Measurements from ENCODE around the gene WFDC10A.
"Not testable (repeated sequence)": the region's sequence is repeated elsewhere in the genome, so short reads cannot be mapped to it uniquely, and the experiment has no call there.

WFDC10A gene

GRCh38 chr20:45626540-45626939, 3.0 kb upstream of the WFDC10A start:
- H3K4me1 Mint-ChIP-seq (ENCODE audit: low read depth), result peaks cover 1% of the 10 kb centered on the region
- H3K27ac Mint-ChIP-seq, result no peak overlapping the region
- no peaks in the 10 kb centered on the region for H3K9me3 Mint-ChIP-seq
- H3K27me3 Mint-ChIP-seq (ENCODE audit: low read depth), result no peaks in the 10 kb centered on the region
- H3K36me3 Mint-ChIP-seq (ENCODE audit: low read depth), result no peaks in the 10 kb centered on the region
- DNase-seq (ENCODE audit: low spot score), result no peak
- no peak overlapping the region for H3K4me3 Mint-ChIP-seq

- Mint-ChIP-seq H3K9me3 (no peaks in the 10 kb centered on the region), H3K4me3 (no peak overlapping the region), H3K27me3 (ENCODE audit: low read depth) (peaks cover 4% of the 10 kb centered on the region), H3K27ac (no peak overlapping the region), H3K36me3 (ENCODE audit: low read depth) (no peaks in the 10 kb centered on the region), H3K4me1 (ENCODE audit: low read depth) (peaks cover 1% of the 10 kb centered on the region)
- no peak for DNase-seq (ENCODE audit: low spot score)
Measured at GRCh38 chr20:45630371-45630770, 832 bp downstream of the WFDC10A start.

DNA sequence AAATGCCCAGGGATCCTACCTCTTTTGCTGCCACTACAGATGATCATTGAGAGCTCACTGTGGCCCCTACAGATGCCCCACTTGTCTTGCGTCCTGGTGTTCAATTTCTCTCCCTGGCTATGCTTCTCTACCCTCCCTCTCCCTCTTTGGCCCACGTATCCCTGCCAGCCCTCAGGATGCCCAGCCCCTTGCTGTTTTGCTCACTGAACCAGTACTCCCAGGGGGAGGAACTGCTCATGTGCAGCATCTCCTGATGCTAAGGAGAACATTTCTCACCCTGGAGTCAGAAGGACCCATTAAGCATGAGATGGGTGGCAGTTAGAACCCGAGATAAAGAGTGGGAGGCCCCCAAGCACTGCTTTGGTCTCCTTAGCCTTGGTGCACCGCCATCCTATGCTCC, 1.6 kb downstream of the WFDC10A start, which contains the start of gene WFDC9:
TSS of gene WFDC9 (minus strand) at position 101 of the 400 bp plus-strand sequence. CDS start 21,103 bp downstream, outside the sequence.
- peaks cover 1% of the 10 kb centered on the region for H3K4me1 Mint-ChIP-seq (ENCODE audit: low read depth)
- no peak within 1 kb of the TSS for H3K4me3 Mint-ChIP-seq
- no peak within 1 kb of the TSS for H3K27ac Mint-ChIP-seq
- DNase-seq (ENCODE audit: low spot score), result no peak
- H3K36me3 Mint-ChIP-seq (ENCODE audit: low read depth), result no peaks in the 10 kb centered on the region
- H3K9me3 Mint-ChIP-seq, result no peaks in the 10 kb centered on the region
- H3K27me3 Mint-ChIP-seq (ENCODE audit: low read depth), result peaks cover 4% of the 10 kb centered on the region

DNA sequence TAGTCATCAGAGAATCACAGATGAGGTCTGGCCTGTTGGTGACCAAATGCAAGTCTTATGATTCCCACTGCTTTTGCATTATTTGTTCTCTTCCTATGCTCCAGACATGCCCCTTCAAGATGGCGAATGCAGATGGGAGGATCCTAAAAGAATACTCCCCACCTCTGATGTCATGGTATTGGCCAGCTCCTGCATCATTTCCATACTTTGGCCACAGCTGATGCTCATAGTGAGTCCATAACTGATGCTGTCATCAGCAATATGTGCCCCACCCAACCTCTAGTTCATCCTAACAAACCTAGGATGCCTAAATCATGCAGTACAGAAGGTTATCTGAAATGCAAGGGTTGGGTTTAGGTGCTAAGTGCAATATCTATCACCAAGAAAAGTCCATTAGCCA, 7.0 kb downstream of the WFDC10A start:
- no peak for DNase-seq (ENCODE audit: low spot score)
- no peaks in the 10 kb centered on the region for H3K9me3 Mint-ChIP-seq
- H3K4me3 Mint-ChIP-seq, result no peak overlapping the region
- H3K36me3 Mint-ChIP-seq (ENCODE audit: low read depth), result no peaks in the 10 kb centered on the region
- peaks cover 9% of the 10 kb centered on the region for H3K27me3 Mint-ChIP-seq (ENCODE audit: low read depth)
- H3K27ac Mint-ChIP-seq, result no peak overlapping the region
- H3K4me1 Mint-ChIP-seq (ENCODE audit: low read depth), result no peaks in the 10 kb centered on the region

DNA sequence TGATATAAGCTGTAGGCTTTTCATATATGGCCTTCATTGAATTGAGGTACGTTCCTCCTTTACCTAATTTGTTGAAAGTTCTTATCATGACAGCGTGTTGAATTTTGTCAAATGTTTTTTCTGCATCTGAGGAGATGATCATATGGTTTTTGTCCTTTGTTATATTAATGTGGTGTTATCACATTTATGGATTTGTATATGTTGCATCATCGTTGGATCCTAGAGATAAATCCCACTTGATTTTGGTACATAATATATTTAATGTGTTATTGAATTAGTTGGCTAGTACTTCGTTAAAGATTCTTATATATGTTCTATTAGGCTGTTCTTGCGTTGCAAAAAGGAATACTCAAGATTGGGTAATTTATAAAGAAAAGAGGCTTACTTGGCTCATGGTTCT, 10.1 kb downstream of the WFDC10A start:
- Mint-ChIP-seq H3K9me3 (no peaks in the 10 kb centered on the region), H3K36me3 (ENCODE audit: low read depth) (no peaks in the 10 kb centered on the region), H3K27ac (no peak overlapping the region), H3K27me3 (ENCODE audit: low read depth) (peaks cover 7% of the 10 kb centered on the region), H3K4me1 (ENCODE audit: low read depth) (no peaks in the 10 kb centered on the region), H3K4me3 (no peak overlapping the region)
- DNase-seq (ENCODE audit: low spot score), result no peak

- not testable (repeated sequence) for H3K36me3 Mint-ChIP-seq (ENCODE audit: low read depth); H3K27me3 Mint-ChIP-seq (ENCODE audit: low read depth); H3K27ac Mint-ChIP-seq; H3K4me3 Mint-ChIP-seq; H3K9me3 Mint-ChIP-seq; H3K4me1 Mint-ChIP-seq (ENCODE audit: low read depth); DNase-seq (ENCODE audit: low spot score)
Measured at GRCh38 chr20:45641076-45641475, 11.5 kb downstream of the WFDC10A start.

- H3K36me3 Mint-ChIP-seq (ENCODE audit: low read depth); H3K27me3 Mint-ChIP-seq (ENCODE audit: low read depth); H3K27ac Mint-ChIP-seq; H3K4me1 Mint-ChIP-seq (ENCODE audit: low read depth); H3K9me3 Mint-ChIP-seq; H3K4me3 Mint-ChIP-seq; DNase-seq (ENCODE audit: low spot score): not testable (repeated sequence)
Measured at GRCh38 chr20:45645869-45646268, 16.3 kb downstream of the WFDC10A start.

DNA sequence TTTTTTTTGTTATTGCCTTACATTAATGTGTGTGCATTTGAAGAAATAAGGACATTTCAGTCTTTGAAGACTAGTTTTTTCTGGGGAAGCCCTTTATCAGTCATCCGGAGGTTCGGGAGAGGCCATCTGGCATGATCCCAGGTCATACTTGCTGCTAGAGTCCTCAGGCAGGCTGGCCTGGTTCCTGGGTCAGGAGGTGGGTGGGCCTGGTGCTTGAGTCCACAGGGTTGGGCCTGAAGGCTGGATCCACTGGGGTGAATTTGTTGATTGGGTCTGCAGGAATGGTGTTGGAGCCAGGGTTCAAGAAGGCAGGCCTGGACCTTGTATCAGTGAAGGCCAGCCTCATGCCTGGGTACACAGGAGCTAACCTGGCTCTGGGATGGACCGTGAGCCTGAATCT, 17.3 kb downstream of the WFDC10A start:
- Mint-ChIP-seq H3K9me3 (no peaks in the 10 kb centered on the region), H3K27me3 (ENCODE audit: low read depth) (peaks cover 3% of the 10 kb centered on the region), H3K36me3 (ENCODE audit: low read depth) (no peaks in the 10 kb centered on the region), H3K4me1 (ENCODE audit: low read depth) (no peaks in the 10 kb centered on the region), H3K4me3 (no peak overlapping the region), H3K27ac (no peak overlapping the region)
- DNase-seq (ENCODE audit: low spot score), result no peak

DNA sequence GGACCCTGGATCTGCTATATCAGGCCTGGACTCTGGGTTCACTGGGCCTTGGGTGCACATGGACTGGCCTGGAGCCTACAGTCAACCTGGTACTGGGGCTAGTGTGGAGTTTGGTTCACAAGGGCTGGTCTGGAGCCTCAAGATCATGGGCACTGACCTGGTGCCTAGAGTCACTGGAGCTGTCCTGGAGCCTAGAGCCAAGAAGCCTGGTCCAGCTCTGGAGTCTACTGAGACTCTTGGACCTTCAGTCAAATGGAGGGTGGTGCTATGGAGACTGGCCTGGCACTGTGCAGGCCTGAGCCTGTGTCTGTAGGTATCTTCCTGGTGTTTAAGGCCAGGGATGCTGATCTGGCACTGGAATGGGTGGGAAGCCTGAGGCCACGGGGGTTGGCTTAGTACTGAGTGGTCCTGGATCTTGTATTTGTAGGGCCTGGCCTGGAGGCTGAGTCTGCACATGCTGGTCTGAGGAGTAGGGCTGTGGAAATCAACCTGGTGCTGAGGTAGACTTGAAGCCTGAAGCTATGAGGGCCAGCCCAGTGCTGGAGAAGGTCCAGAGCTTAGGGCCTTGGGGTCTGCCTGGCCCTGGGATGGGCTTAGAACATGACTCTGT, 18.0 kb downstream of the WFDC10A start:
- no peaks in the 10 kb centered on the region for H3K36me3 Mint-ChIP-seq (ENCODE audit: low read depth)
- no peak overlapping the region for H3K4me3 Mint-ChIP-seq
- peaks cover 3% of the 10 kb centered on the region for H3K27me3 Mint-ChIP-seq (ENCODE audit: low read depth)
- DNase-seq (ENCODE audit: low spot score), result no peak
- H3K9me3 Mint-ChIP-seq, result no peaks in the 10 kb centered on the region
- no peak overlapping the region for H3K27ac Mint-ChIP-seq
- H3K4me1 Mint-ChIP-seq (ENCODE audit: low read depth), result no peaks in the 10 kb centered on the region

DNA sequence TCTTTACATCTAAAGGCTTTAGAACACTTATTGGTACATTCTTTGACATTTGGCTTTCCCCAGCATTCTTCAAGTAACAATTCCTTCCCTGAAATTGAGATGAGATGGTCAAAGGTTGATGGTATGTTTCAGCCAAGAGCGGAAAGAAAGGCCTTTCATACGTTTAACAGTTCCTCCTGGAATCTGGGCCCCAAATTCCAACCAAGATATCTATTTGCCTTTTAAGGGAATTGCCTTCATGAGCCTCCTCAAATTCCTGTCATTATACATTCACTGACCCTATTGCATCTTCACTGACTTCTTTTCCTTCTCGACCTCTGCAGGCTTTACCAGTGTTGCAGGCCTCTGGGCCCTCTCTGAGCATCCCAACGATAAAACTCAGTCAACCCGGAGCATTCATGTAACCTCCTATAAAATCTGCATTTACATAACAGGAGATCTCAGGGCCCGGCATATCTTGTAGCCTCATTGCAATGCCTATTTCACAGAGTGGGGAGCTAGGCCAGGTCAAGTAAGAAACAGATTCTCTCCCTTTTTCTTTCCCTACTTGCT, 19.8 kb downstream of the WFDC10A start:
- no peaks in the 10 kb centered on the region for H3K36me3 Mint-ChIP-seq (ENCODE audit: low read depth)
- peaks cover 3% of the 10 kb centered on the region for H3K27me3 Mint-ChIP-seq (ENCODE audit: low read depth)
- DNase-seq (ENCODE audit: low spot score), result no peak
- no peak overlapping the region for H3K4me3 Mint-ChIP-seq
- no peaks in the 10 kb centered on the region for H3K4me1 Mint-ChIP-seq (ENCODE audit: low read depth)
- no peaks in the 10 kb centered on the region for H3K9me3 Mint-ChIP-seq
- no peak overlapping the region for H3K27ac Mint-ChIP-seq

GRCh38 chr20:45651726-45652125, 22.2 kb downstream of the WFDC10A start:
- not testable (repeated sequence) for H3K4me3 Mint-ChIP-seq; H3K36me3 Mint-ChIP-seq (ENCODE audit: low read depth); H3K9me3 Mint-ChIP-seq; H3K4me1 Mint-ChIP-seq (ENCODE audit: low read depth); H3K27ac Mint-ChIP-seq; H3K27me3 Mint-ChIP-seq (ENCODE audit: low read depth); DNase-seq (ENCODE audit: low spot score)

DNA sequence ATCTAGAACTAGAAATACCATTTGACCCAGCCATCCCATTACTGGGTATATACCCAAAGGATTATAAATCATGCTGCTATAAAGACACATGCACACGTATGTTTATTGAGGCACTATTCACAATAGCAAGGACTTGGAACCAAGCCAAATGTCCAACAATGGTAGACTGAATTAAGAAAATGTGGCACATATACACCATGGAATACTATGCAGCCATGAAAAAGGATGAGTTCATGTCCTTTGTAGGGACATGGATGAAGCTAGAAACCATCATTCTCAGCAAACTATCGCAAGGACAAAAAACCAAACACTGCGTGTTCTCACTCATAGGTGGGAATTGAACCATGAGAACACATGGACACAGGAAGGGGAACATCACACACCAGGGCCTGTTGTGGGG, 27.5 kb downstream of the WFDC10A start:
- H3K36me3 Mint-ChIP-seq (ENCODE audit: low read depth); H3K9me3 Mint-ChIP-seq; H3K27me3 Mint-ChIP-seq (ENCODE audit: low read depth); H3K27ac Mint-ChIP-seq; DNase-seq (ENCODE audit: low spot score); H3K4me3 Mint-ChIP-seq; H3K4me1 Mint-ChIP-seq (ENCODE audit: low read depth): not testable (repeated sequence)

DNA sequence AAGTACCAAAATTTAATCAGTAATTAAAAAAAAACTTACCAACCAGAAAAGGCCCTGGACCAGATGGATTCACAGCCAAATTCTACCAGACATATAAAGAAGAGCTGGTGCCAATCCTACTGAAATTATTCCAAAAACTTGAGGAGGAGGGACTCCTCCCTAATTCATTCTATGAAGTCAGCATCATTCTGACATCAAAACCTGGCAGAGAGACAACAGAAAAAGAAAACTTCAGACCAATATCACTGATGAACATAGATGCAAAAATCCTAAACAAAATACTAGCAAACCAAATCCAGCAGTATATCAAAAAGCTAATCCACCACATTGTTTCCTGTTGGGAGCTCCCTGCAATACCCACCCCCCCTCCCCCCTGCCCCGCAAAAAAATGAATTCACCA, 40.6 kb downstream of the WFDC10A start, which contains the start of gene WFDC11:
TSS of gene WFDC11 (minus strand) at position 101 of the 400 bp plus-strand sequence. CDS start 19,639 bp downstream, outside the sequence.
- DNase-seq (ENCODE audit: low spot score), result no peak
- Mint-ChIP-seq H3K4me3 (no peak within 1 kb of the TSS), H3K27ac (no peak within 1 kb of the TSS), H3K4me1 (ENCODE audit: low read depth) (no peaks in the 10 kb centered on the region), H3K27me3 (ENCODE audit: low read depth) (peaks cover 14% of the 10 kb centered on the region), H3K36me3 (ENCODE audit: low read depth) (no peaks in the 10 kb centered on the region), H3K9me3 (no peaks in the 10 kb centered on the region)

GRCh38 chr20:45672765-45673164, 43.2 kb downstream of the WFDC10A start:
- H3K4me1 Mint-ChIP-seq (ENCODE audit: low read depth), result no peaks in the 10 kb centered on the region
- peaks cover 16% of the 10 kb centered on the region for H3K27me3 Mint-ChIP-seq (ENCODE audit: low read depth)
- DNase-seq (ENCODE audit: low spot score), result no peak
- H3K36me3 Mint-ChIP-seq (ENCODE audit: low read depth), result no peaks in the 10 kb centered on the region
- H3K9me3 Mint-ChIP-seq, result no peaks in the 10 kb centered on the region
- H3K27ac Mint-ChIP-seq, result no peak overlapping the region
- H3K4me3 Mint-ChIP-seq, result no peak overlapping the region

GRCh38 chr20:45679650-45680049, 50.1 kb downstream of the WFDC10A start:
- no peaks in the 10 kb centered on the region for H3K4me1 Mint-ChIP-seq (ENCODE audit: low read depth)
- H3K4me3 Mint-ChIP-seq, result no peak overlapping the region
- DNase-seq (ENCODE audit: low spot score), result no peak
- H3K36me3 Mint-ChIP-seq (ENCODE audit: low read depth), result no peaks in the 10 kb centered on the region
- H3K27me3 Mint-ChIP-seq (ENCODE audit: low read depth), result peaks cover 3% of the 10 kb centered on the region
- H3K9me3 Mint-ChIP-seq, result peaks cover 14% of the 10 kb centered on the region
- no peak overlapping the region for H3K27ac Mint-ChIP-seq
